Trophoblast cell (in vitro differentiated cells and primary cell): ENCODE data around the gene TCP11L1.
A peak's percentile ranks its signal among the peaks of the same experiment; 100 is the strongest.

ENCODE experiments used
- DNase-seq, 2 donors: peaks; one replicate each; pipeline ENCODE4 v3.0.0-alpha.2; 2016
- H2AFZ ChIP-seq: 2 replicates; pipeline ENCODE4 v1.6.1; 2013; ENCODE audit warnings: low read length, moderate library complexity, mild to moderate bottlenecking; ENCODE audit not compliant: insufficient read depth, poor library complexity
- H2AK5ac ChIP-seq: 2 replicates; pipeline ENCODE4 v1.6.1; 2013; ENCODE audit warnings: mild to moderate bottlenecking, low read length
- H2BK120ac ChIP-seq: 2 replicates; pipeline ENCODE4 v1.6.1; 2013; ENCODE audit warnings: low read length, mild to moderate bottlenecking, moderate library complexity; ENCODE audit not compliant: insufficient read depth, poor library complexity
- H2BK12ac ChIP-seq: 2 replicates; pipeline ENCODE4 v1.6.1; 2013; ENCODE audit warnings: mild to moderate bottlenecking, low read length, moderate library complexity
- H2BK5ac ChIP-seq: 2 replicates; pipeline ENCODE4 v1.6.1; 2013; ENCODE audit warnings: low read length, low read depth, moderate library complexity, mild to moderate bottlenecking; ENCODE audit not compliant: poor library complexity
- H3K14ac ChIP-seq: 2 replicates; pipeline ENCODE4 v1.6.1; 2013; ENCODE audit warnings: mild to moderate bottlenecking, low read length
- H3K18ac ChIP-seq: 2 replicates; pipeline ENCODE4 v1.6.1; 2013; ENCODE audit warnings: mild to moderate bottlenecking, low read length
- H3K23ac ChIP-seq: 2 replicates; pipeline ENCODE4 v1.6.1; 2013; ENCODE audit warnings: low read length
- H3K27ac ChIP-seq: 2 replicates; pipeline ENCODE4 v1.5.1; 2013; ENCODE audit warnings: low read depth, mild to moderate bottlenecking, inconsistent platforms, low read length, moderate library complexity
- H3K27me3 ChIP-seq: 2 replicates; pipeline ENCODE4 v1.6.1; 2013; ENCODE audit warnings: inconsistent platforms, mild to moderate bottlenecking, low read length, moderate library complexity; ENCODE audit not compliant: insufficient read depth
- H3K36me3 ChIP-seq, 2 experiments: 1 replicate in 1 of 2; 2 replicates in 1 of 2; pipeline ENCODE4 v1.6.1; 2013; ENCODE audit warnings: low read length in 2 of 2, mild to moderate bottlenecking in 2 of 2, moderate library complexity in 1 of 2; ENCODE audit not compliant: insufficient read depth in 2 of 2, control insufficient read depth in 1 of 2
- H3K4ac ChIP-seq: 2 replicates; pipeline ENCODE4 v1.6.1; 2013; ENCODE audit warnings: low read depth, mild to moderate bottlenecking, low read length, moderate library complexity
- H3K4me1 ChIP-seq, 2 experiments: 1 replicate in 1 of 2; 2 replicates in 1 of 2; pipeline ENCODE4 v1.6.1; 2013; ENCODE audit warnings: low read length in 2 of 2, mild to moderate bottlenecking in 2 of 2, moderate library complexity in 1 of 2; ENCODE audit not compliant: insufficient read depth in 2 of 2, control insufficient read depth in 1 of 2
- H3K4me2 ChIP-seq: 2 replicates; pipeline ENCODE4 v1.6.1; 2013; ENCODE audit warnings: inconsistent platforms, mild to moderate bottlenecking, low read length, moderate library complexity
- H3K4me3 ChIP-seq: 2 replicates; pipeline ENCODE4 v1.5.1; 2013; ENCODE audit warnings: mild to moderate bottlenecking, low read depth, low read length, inconsistent platforms
- H3K79me1 ChIP-seq: one replicate; pipeline ENCODE4 v1.6.1; 2013; ENCODE audit warnings: low read length
- H3K79me2 ChIP-seq: 2 replicates; pipeline ENCODE4 v1.6.1; 2013; ENCODE audit warnings: low read length, mild to moderate bottlenecking; ENCODE audit not compliant: control insufficient read depth, insufficient read depth, poor library complexity
- H3K9ac ChIP-seq: 2 replicates; pipeline ENCODE4 v1.6.1; 2013; ENCODE audit warnings: mild to moderate bottlenecking, low read length
- H3K9me3 ChIP-seq: 2 replicates; pipeline ENCODE4 v1.6.1; 2013; ENCODE audit warnings: low read depth, mild to moderate bottlenecking, control low read depth, inconsistent platforms, low read length; ENCODE audit not compliant: insufficient read depth
- H4K12ac ChIP-seq: 2 replicates; pipeline ENCODE4 v1.6.1; 2013; ENCODE audit warnings: low read depth, mild to moderate bottlenecking, low read length, moderate library complexity
- H4K8ac ChIP-seq: 2 replicates; pipeline ENCODE4 v1.6.1; 2013; ENCODE audit warnings: low read depth, mild to moderate bottlenecking, low read length, moderate library complexity
- H4K91ac ChIP-seq: one replicate; pipeline ENCODE4 v1.6.1; 2013; ENCODE audit warnings: low read depth, mild to moderate bottlenecking, low read length, moderate library complexity
- WGBS: extraction: QIAGEN DNeasy Blood & Tissue Kit; methylation state at CpG from one replicate; pipeline ENCODE4 v1.1.7; 2013; ENCODE audit warnings: missing lambda C conversion rate; ENCODE audit not compliant: insufficient read length, insufficient coverage; ENCODE audit errors: extremely low coverage; 5-methylcytosine and 5-hydroxymethylcytosine counted together

TCP11L1 gene

GRCh38 chr11:33000181-33000580 is 39.2 kb upstream of the TCP11L1 start:
- no peak overlapping the region for H3K23ac ChIP-seq
- H4K91ac ChIP-seq = no peak overlapping the region

GRCh38 chr11:33001281-33001680 is 38.1 kb upstream of the TCP11L1 start:
- Histone ChIP-seq H4K91ac (peak overlapping the region; percentile 19), H3K18ac (peak overlapping the region; percentile 67), H3K36me3 (no peaks in the 10 kb centered on the region), H3K79me2 (no peaks in the 10 kb centered on the region), H2BK12ac (peak overlapping the region; percentile 67), H3K4me3 (no peak overlapping the region), H3K23ac (no peak overlapping the region), H2AFZ (no peak overlapping the region), H2BK5ac (no peak overlapping the region), H3K9ac (no peak overlapping the region), H3K4me2 (no peak overlapping the region), H3K14ac (peak overlapping the region; percentile 16), H3K4me1 (peaks cover 10 to 13% of the 10 kb centered on the region in 2 experiments), H3K79me1 (peaks cover 6% of the 10 kb centered on the region), H4K12ac (no peak overlapping the region), H3K4ac (no peak overlapping the region), H2AK5ac (peak overlapping the region; percentile 24), H4K8ac (no peak overlapping the region), H3K27me3 (no peaks in the 10 kb centered on the region), H3K27ac (no peak overlapping the region), H2BK120ac (no peak overlapping the region), H3K9me3 (peaks cover 3% of the 10 kb centered on the region)
- peak; percentile 95 to 98 for DNase-seq
- no CpG with 5 or more reads among the region's 6 CpGs for WGBS

More at GRCh38 chr11:33000181-33000580, 39.2 kb upstream of the TCP11L1 start:
- no peak overlapping the region for H2BK5ac ChIP-seq
- H3K14ac ChIP-seq = no peak overlapping the region
- H4K8ac ChIP-seq = no peak overlapping the region
- H4K12ac ChIP-seq = no peak overlapping the region
- no peak overlapping the region for H3K18ac ChIP-seq
- H3K9me3 ChIP-seq = peaks cover 3% of the 10 kb centered on the region
- peaks cover 10 to 12% of the 10 kb centered on the region in 2 experiments for H3K4me1 ChIP-seq
- no peaks in the 10 kb centered on the region for H3K36me3 ChIP-seq
- H3K79me2 ChIP-seq = no peaks in the 10 kb centered on the region
- H3K27ac ChIP-seq = peak overlapping the region; percentile 42
- H2BK12ac ChIP-seq = no peak overlapping the region
- H2AFZ ChIP-seq = no peak overlapping the region
- H2AK5ac ChIP-seq = no peak overlapping the region
- H3K4me3 ChIP-seq = no peak overlapping the region
- peak; percentile 48 to 86 for DNase-seq
- H3K4me2 ChIP-seq = peak overlapping the region; percentile 4
- H3K27me3 ChIP-seq = no peaks in the 10 kb centered on the region
- no peak overlapping the region for H2BK120ac ChIP-seq
- no peak overlapping the region for H3K4ac ChIP-seq
- no peak overlapping the region for H3K9ac ChIP-seq
- H3K79me1 ChIP-seq = peaks cover 6% of the 10 kb centered on the region

DNA sequence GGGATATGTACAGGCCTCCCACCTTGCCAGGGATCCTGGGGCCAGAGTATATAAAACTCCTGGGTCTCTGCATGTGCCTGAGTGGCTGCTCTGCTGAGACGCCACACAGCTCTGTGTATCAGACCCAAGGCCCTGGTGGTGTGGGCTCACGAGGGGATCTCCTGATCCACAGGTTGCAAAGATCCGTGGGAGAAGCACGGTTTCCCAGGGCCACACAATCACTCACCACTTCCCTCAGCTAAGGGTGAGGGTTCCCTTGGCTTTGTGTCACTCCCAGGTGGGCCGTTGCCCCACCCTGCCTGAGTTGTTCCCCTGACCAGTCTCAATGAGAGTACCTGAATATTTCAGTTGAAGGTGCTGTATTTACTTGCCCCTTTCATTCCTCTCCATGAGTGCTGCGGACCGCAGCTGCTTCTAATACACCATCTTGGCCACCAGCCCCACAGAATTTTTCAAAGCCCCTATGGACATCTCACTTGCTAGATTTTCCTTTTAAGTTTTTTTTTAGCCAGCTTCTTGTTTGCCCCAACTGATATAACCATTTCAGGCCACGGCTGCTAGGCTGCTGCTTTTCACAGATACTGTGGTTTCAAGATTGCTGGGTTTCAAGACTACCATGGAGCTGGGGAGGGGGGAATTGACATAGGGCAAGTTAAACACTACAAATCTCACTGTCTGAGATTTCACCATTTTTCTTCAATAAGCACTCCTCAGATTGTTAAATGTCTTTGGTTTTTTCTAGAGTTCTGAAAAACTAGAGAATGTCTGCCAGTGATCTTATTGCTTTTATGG is 37.4 kb upstream of the TCP11L1 start:
- H2BK120ac ChIP-seq = peak overlapping the region; percentile 17
- peaks cover 6% of the 10 kb centered on the region for H3K79me1 ChIP-seq
- H3K9me3 ChIP-seq = peaks cover 3% of the 10 kb centered on the region
- H3K27ac ChIP-seq = no peak overlapping the region
- no peak overlapping the region for H3K9ac ChIP-seq
- no peak overlapping the region for H3K4ac ChIP-seq
- H4K12ac ChIP-seq = no peak overlapping the region
- no CpG with 5 or more reads among the region's 8 CpGs for WGBS
- no peak overlapping the region for H2AFZ ChIP-seq
- H3K4me1 ChIP-seq = peaks cover 10 to 13% of the 10 kb centered on the region in 2 experiments
- peak overlapping the region; percentile 44 for H2BK5ac ChIP-seq
- H4K91ac ChIP-seq = no peak overlapping the region
- no peak overlapping the region for H3K18ac ChIP-seq
- peak in 1 of 2 donors; percentile 49 for DNase-seq
- no peak overlapping the region for H3K4me3 ChIP-seq
- H3K23ac ChIP-seq = no peak overlapping the region
- peak overlapping the region; percentile 67 for H2BK12ac ChIP-seq
- H4K8ac ChIP-seq = no peak overlapping the region
- H3K79me2 ChIP-seq = no peaks in the 10 kb centered on the region
- no peak overlapping the region for H3K4me2 ChIP-seq
- no peaks in the 10 kb centered on the region for H3K36me3 ChIP-seq
- no peaks in the 10 kb centered on the region for H3K27me3 ChIP-seq
- H2AK5ac ChIP-seq = peak overlapping the region; percentile 76
- no peak overlapping the region for H3K14ac ChIP-seq

DNA sequence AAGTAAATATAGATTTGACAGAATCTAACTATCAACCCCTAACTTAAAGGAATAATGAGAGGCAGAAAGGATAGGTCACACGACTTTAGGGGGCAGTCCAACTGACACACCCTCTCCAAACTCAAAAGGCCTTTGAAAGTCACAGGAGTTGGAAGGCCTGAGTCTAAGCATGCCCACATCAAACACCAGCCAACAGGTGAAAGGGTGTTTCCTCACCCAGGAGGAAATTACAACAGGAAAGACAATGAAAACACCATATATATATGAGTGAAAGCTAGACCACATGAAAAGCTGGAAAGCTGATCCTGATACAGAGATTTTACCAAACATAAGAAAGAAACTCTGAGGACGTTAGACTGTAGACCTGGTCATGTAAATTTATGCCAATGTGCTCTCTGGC is 34.2 kb upstream of the TCP11L1 start:
- H4K8ac ChIP-seq = no peak overlapping the region
- H3K23ac ChIP-seq = no peak overlapping the region
- H3K4me1 ChIP-seq = peaks cover 10 to 13% of the 10 kb centered on the region in 2 experiments
- H2BK12ac ChIP-seq = no peak overlapping the region
- H3K36me3 ChIP-seq = no peaks in the 10 kb centered on the region
- H2AFZ ChIP-seq = no peak overlapping the region
- H3K79me1 ChIP-seq = peaks cover 6% of the 10 kb centered on the region
- H2BK120ac ChIP-seq = no peak overlapping the region
- H3K27me3 ChIP-seq = no peaks in the 10 kb centered on the region
- no peak overlapping the region for H3K4me2 ChIP-seq
- WGBS = no CpG with 5 or more reads among the region's 2 CpGs
- no peak overlapping the region for H3K18ac ChIP-seq
- no peaks in the 10 kb centered on the region for H3K79me2 ChIP-seq
- no peak overlapping the region for H3K4ac ChIP-seq
- DNase-seq = no peak
- H4K91ac ChIP-seq = no peak overlapping the region
- H3K9ac ChIP-seq = no peak overlapping the region
- H2AK5ac ChIP-seq = no peak overlapping the region
- no peak overlapping the region for H2BK5ac ChIP-seq
- H4K12ac ChIP-seq = no peak overlapping the region
- H3K9me3 ChIP-seq = no peaks in the 10 kb centered on the region
- H3K4me3 ChIP-seq = no peak overlapping the region
- no peak overlapping the region for H3K27ac ChIP-seq
- no peak overlapping the region for H3K14ac ChIP-seq
